Effector memory CD4-positive, alpha-beta T cell (primary cell): ENCODE data around the gene TMEM39A.

Experiments used
- DNase-seq, 3 donors: peaks; one replicate each; pipeline ENCODE4 v3.0.0-alpha.2; 2020
- H3K27ac ChIP-seq: 2 replicates; pipeline ENCODE4 v1.7.0; 2013; ENCODE audit warnings: mild to moderate bottlenecking, low read length, moderate library complexity; ENCODE audit not compliant: insufficient read depth, poor library complexity, severe bottlenecking
- H3K27me3 ChIP-seq: replicated peaks from 2 replicates; pipeline ENCODE4 v1.7.0; 2013; ENCODE audit warnings: mild to moderate bottlenecking, low read length; ENCODE audit not compliant: insufficient read depth, control insufficient read depth, poor library complexity, severe bottlenecking
- H3K36me3 ChIP-seq: 2 replicates; pipeline ENCODE4 v1.7.0; 2013; ENCODE audit warnings: mild to moderate bottlenecking, low read length, moderate library complexity; ENCODE audit not compliant: control insufficient read depth, insufficient read depth
- H3K4me1 ChIP-seq: 2 replicates; pipeline ENCODE4 v1.7.0; 2013; ENCODE audit warnings: low read length, mild to moderate bottlenecking; ENCODE audit not compliant: control insufficient read depth, insufficient read depth, poor library complexity, severe bottlenecking
- H3K4me3 ChIP-seq: 2 replicates; pipeline ENCODE4 v1.7.0; 2013; ENCODE audit warnings: low read length, low read depth, mild to moderate bottlenecking; ENCODE audit not compliant: insufficient read depth, poor library complexity, severe bottlenecking
- H3K9me3 ChIP-seq: 2 replicates; pipeline ENCODE4 v1.7.0; 2013; ENCODE audit warnings: mild to moderate bottlenecking, low read length, moderate library complexity; ENCODE audit not compliant: control insufficient read depth

Gene TMEM39A

DNA sequence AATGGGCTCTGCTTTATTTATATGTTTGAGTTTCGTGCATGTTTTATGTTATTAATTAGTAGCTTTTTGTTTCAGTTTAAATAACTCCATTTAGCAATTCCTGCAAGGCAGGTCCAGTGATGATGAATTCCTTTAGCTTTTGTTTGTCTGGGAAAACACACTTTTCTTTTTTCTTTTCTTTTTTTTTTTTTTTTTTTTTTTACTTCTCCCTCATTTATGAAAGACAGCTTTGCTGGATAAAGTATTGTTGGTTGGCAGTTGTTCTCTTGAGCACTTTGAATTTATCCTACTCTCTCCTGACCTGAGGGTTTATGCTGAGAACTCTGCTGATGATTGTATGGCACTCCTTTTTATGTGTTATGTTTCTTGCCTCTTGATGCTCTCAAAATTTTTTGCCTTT lies 35.7 kb downstream of the TMEM39A start:
- H3K4me1 ChIP-seq: no peaks in the 10 kb centered on the region
- no peak for DNase-seq
- H3K27me3 ChIP-seq: no peaks in the 10 kb centered on the region
- peaks cover 29% of the 10 kb centered on the region for H3K9me3 ChIP-seq
- H3K36me3 ChIP-seq: peaks cover 39% of the 10 kb centered on the region
- H3K27ac ChIP-seq: no peak overlapping the region
- no peak overlapping the region for H3K4me3 ChIP-seq

DNA sequence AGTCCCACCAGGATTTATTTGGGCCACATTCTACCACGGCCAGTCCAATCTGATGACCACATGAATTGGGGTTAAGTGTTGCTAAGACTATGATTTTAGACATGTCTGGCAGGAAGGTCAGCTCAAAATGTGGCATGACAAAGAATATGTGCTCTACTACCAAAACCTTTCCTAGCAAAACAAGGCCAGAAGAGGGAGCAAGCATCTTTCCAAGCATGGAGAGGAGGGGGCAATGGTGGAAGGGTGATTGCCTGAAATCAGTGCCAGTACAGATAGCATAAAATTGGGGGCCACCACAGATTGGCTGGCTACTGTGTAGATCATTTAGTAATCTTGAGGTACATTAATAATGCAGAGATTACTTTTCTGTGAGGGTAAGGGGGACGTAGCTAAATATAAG lies 43.2 kb downstream of the TMEM39A start:
- H3K27ac ChIP-seq: no peak overlapping the region
- no peak for DNase-seq
- no peak overlapping the region for H3K4me3 ChIP-seq
- peaks cover 3% of the 10 kb centered on the region for H3K36me3 ChIP-seq
- H3K4me1 ChIP-seq: no peaks in the 10 kb centered on the region
- H3K27me3 ChIP-seq: no peaks in the 10 kb centered on the region
- H3K9me3 ChIP-seq: no peaks in the 10 kb centered on the region

DNA sequence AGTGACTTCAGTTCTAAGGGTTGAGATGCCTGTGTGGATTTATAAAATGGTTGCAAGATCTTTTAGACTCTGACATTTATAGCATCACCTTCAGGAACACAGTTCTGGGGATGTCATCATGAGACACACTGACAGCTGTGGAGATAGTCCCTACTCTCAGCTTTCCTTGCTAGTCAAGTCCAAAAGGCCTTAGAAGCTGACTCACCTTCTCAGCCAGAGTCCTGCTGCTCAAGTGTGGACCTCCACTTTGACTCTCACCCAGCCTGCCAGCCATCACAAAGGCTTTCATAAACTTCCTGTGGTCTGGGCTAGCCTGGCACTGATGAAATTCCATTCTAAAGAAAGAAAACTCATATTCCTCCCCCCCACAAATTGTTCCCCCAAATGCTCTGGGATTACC lies 44.8 kb downstream of the TMEM39A start:
- H3K36me3 ChIP-seq: peaks cover 16% of the 10 kb centered on the region
- no peaks in the 10 kb centered on the region for H3K4me1 ChIP-seq
- no peaks in the 10 kb centered on the region for H3K27me3 ChIP-seq
- no peaks in the 10 kb centered on the region for H3K9me3 ChIP-seq
- no peak overlapping the region for H3K4me3 ChIP-seq
- H3K27ac ChIP-seq: no peak overlapping the region
- DNase-seq: no peak

DNA sequence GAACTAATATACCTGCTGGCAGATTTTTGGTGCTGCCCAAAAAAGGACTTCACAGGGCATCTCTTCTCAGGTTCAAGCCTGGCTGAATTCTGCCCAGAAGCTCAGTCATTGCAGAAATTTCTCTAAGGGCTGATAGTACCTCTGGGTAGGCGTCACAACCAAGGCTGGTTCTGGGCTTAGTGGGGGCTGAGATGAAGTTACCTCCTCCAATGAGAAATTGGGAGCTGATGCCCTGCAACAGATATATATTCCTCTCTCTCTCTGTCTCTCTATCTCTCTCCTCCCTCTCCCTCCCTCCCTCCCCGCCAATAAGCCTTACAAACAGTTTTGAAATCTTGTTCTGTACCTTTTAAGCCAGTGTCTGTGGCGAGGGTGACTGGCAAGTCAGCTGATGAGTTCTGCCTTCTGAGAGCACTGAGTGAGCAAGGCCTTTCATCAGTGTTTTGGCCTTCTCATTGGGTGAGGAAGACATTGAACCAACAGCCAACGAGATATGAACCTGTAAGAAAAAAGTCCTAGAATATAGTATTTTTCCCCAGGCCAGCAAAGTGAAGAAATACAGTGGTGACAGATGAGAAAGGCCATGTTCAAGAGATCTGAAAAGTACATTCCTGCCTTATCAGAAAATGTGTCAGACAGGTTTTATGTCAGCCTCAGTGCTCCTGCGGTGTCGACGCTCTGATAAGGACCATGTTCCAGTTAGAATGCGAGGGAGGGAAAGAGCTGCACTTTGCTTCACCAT lies 45.5 kb downstream of the TMEM39A start:
- DNase-seq: no peak
- Histone ChIP-seq H3K4me3 (no peak overlapping the region), H3K36me3 (peaks cover 18% of the 10 kb centered on the region), H3K27me3 (no peaks in the 10 kb centered on the region), H3K9me3 (no peaks in the 10 kb centered on the region), H3K27ac (no peak overlapping the region), H3K4me1 (no peaks in the 10 kb centered on the region)

DNA sequence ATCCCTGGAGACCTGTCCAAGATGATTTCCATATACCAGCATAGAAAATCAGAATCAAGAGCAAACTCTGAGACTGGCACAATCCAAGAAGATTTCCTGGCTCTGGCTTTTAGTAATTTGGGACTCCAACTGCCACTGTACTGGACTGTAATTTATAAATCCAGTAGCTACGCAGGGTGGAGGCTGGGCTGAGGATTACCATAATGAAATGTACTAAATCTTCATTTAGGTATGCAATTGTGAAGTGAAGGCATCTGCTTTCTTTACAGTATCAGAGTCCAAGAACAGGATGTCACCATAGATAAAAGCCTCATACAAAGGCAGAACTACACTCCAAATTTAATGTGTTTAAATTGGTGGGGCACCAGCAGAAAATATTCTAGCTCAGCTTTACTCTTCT lies 46.5 kb downstream of the TMEM39A start:
- Histone ChIP-seq H3K9me3 (no peaks in the 10 kb centered on the region), H3K4me1 (no peaks in the 10 kb centered on the region), H3K36me3 (peaks cover 18% of the 10 kb centered on the region), H3K4me3 (no peak overlapping the region), H3K27ac (no peak overlapping the region), H3K27me3 (no peaks in the 10 kb centered on the region)
- DNase-seq: no peak

DNA sequence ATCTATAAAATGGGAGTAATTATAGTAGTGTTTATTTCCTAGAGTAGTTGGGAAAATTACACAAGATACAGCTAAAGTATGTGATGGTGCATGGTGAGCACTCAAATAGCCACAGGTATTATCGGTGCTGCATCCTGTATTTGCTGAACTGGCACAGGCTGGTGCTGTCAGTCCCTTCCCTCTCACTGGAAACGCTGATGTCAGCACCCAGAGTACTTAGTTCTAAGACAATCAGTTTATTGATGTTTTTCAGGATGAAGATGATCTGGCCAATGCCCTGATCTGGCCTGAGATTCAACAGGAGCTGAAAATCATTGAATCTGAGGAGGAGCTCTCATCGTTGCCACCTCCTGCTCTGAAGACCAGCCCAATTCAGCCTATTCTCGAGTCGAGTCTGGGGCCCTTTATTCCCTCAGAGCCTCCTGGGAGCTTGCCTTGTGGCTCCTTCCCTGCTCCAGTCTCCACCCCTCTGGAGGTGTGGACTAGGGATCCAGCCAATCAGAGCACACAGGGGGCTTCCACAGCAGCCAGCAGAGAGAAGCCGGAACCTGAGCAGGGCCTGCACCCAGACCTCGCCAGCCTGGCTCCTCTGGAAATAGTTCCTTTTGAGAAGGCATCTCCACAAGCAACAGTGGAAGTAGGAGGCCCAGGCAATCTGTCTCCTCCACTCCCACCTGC lies 49.7 kb downstream of the TMEM39A start:
- DNase-seq: no peak
- no peaks in the 10 kb centered on the region for H3K27me3 ChIP-seq
- peaks cover 21% of the 10 kb centered on the region for H3K36me3 ChIP-seq
- no peaks in the 10 kb centered on the region for H3K9me3 ChIP-seq
- H3K4me3 ChIP-seq: no peak overlapping the region
- no peaks in the 10 kb centered on the region for H3K4me1 ChIP-seq
- H3K27ac ChIP-seq: no peak overlapping the region

DNA sequence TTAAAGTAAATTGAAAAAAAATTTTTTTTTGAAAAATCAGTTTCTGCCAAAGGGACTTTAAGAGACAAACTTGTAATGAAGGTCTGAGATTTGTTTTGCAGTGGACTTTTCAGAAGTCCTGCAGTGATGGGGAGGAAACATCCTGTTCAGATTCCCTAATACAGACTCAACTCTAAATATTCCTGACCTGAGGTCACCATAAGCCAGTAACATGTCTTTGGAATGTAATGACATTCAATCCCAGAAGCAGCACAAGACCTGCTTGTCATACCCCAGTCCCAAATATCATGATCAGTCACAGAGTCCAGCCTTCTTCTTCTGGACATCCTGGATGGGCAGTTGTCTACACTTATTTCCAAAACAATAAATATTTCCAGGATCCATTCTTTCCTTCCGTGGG lies 53.6 kb downstream of the TMEM39A start:
- no peak overlapping the region for H3K27ac ChIP-seq
- H3K36me3 ChIP-seq: peaks cover 15% of the 10 kb centered on the region
- H3K4me3 ChIP-seq: no peak overlapping the region
- no peaks in the 10 kb centered on the region for H3K9me3 ChIP-seq
- H3K27me3 ChIP-seq: no peaks in the 10 kb centered on the region
- no peak for DNase-seq
- H3K4me1 ChIP-seq: no peaks in the 10 kb centered on the region

DNA sequence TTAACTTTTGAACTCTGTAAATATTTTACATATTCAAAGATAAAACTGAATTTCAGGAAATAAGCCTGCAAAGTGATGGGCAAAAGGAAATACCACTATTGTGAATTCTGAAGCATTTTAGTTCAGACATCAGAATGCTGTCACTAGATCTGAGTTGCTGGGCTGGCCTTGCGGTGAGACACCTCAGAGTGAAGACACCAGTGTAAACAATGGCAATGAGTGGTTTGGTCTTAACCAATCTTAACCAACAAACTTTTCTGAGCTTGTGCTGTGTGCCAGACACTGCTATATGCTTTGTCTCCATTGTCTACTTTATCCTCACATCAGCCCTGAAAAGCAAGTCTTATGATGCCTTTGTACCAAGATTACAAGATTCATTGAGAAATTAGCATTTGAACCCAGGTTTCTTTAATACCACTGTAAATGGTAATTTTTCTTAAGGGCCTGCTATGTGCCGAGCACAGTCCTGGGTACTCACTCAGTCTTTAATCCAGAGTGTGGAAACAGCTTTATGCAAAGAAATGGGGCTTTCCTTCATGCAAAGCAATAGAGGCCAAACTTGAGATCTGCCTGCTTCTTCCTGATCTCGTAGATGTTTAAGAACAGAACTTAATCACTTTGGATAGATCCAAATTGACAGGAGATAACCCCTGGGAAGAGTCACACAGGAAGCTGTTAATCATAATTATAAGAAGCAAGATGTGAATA lies 55.0 kb downstream of the TMEM39A start:
- H3K4me3 ChIP-seq: no peak overlapping the region
- DNase-seq: no peak
- H3K9me3 ChIP-seq: no peaks in the 10 kb centered on the region
- no peaks in the 10 kb centered on the region for H3K27me3 ChIP-seq
- H3K4me1 ChIP-seq: no peaks in the 10 kb centered on the region
- H3K36me3 ChIP-seq: peaks cover 3% of the 10 kb centered on the region
- no peak overlapping the region for H3K27ac ChIP-seq

DNA sequence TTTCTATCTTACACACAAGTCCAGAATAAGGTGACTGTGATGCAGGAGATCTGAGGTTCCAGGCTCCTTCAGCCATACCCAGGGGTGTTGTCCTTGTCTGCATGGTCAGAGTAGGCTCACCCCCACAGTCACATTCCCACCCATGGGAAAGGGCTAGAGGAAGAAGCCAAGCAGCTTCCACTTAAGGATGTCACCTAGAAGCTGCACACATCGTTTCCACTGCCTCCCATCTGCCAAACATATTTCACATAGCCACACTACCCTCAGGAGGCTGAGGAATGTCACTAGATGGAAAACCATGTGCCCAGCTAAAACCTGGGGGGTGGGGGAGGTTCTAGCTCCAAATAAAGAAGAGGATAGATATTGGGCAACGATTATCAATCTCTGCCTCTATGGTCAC lies 58.1 kb downstream of the TMEM39A start:
- Histone ChIP-seq H3K9me3 (no peaks in the 10 kb centered on the region), H3K27ac (no peak overlapping the region), H3K36me3 (peaks cover 3% of the 10 kb centered on the region), H3K27me3 (no peaks in the 10 kb centered on the region), H3K4me3 (no peak overlapping the region), H3K4me1 (no peaks in the 10 kb centered on the region)
- no peak for DNase-seq

DNA sequence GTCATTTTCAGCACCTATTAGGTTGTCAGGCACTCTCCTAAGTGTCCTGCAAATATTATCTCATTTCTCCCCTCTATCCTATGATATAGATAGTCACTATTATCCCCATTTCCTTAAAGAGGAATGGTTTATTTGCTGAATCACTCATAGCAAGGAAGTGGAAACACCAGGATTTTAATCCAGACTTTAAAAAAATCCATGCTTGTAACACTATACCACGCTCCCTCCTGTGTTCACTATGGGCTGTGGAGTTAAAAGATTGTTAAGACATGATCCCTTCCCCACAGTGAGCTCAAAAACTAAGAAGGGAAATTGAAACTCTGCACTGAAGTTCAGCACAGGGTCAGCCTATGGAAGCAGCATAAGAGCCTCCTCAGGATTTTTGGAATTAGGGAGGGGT lies 60.2 kb downstream of the TMEM39A start:
- Histone ChIP-seq H3K9me3 (no peaks in the 10 kb centered on the region), H3K36me3 (peaks cover 9% of the 10 kb centered on the region)

More for the DNA sequence above, 60.2 kb downstream of the TMEM39A start:
- Histone ChIP-seq H3K27ac (no peak overlapping the region), H3K4me3 (no peak overlapping the region), H3K27me3 (no peaks in the 10 kb centered on the region), H3K4me1 (no peaks in the 10 kb centered on the region)
- no peak for DNase-seq
